Caco-2 (cell line): ENCODE data around the gene EML3. TPM values are rescaled to one million over a fixed set of nuclear protein-coding genes. Genes with fewer than 3 reads are reported as not detected.
A peak's percentile ranks its signal among the peaks of the same experiment; 100 is the strongest.

Experiments
- BruUV-seq: library from RNA; stranded (reverse); fragments of 400-500 nt; replicated peaks from 2 replicates; lab custom pipeline; 2021; lab: Mats Ljungman, UMichigan
- CTCF ChIA-PET: fragments of 300-600 bp; sonication (Branson Sonifier 250); formaldehyde crosslinking; loops from one replicate; lab custom pipeline; 2022; ENCODE audit warnings: antibody characterized with exemption; lab: Charles Lee
- POLR2A ChIA-PET: fragments of 300-600 bp; sonication (Branson Sonifier 250); formaldehyde crosslinking; loops from one replicate; lab custom pipeline; 2022; ENCODE audit warnings: antibody characterized with exemption; lab: Charles Lee
- DNase-seq, 2 experiments: peaks; one replicate each; pipeline versions ENCODE4 v3.0.0 to v3.0.0-alpha.2; 2020 to 2022
- H3K27me3 ChIP-seq: replicated peaks from 2 replicates; pipeline ENCODE4 v1.6.0; 2011; ENCODE audit warnings: low read length; ENCODE audit not compliant: control insufficient read depth, insufficient read depth
- H3K36me3 ChIP-seq: 2 replicates; pipeline ENCODE4 v1.5.1; 2011; ENCODE audit warnings: low read length; ENCODE audit not compliant: control insufficient read depth, insufficient read depth
- H3K4me1 ChIP-seq: fragments of 250-450 bp; sonication (Bioruptor Pico); 2 replicates; pipeline ENCODE4 v1.5.1; 2020; ENCODE audit warnings: mild to moderate bottlenecking
- H3K4me3 ChIP-seq: 2 replicates; pipeline ENCODE4 v1.5.1; 2011; ENCODE audit warnings: low read depth, mild to moderate bottlenecking, control low read depth, low read length
- H3K9me3 ChIP-seq: fragments of 250-450 bp; sonication (Bioruptor Pico); 2 replicates; pipeline ENCODE4 v1.5.1; 2020; ENCODE audit warnings: mild to moderate bottlenecking, moderate library complexity
- H3K27ac Mint-ChIP-seq: one replicate; pipeline ENCODE4 v1.8.0; 2022; ENCODE audit warnings: mixed read lengths; ENCODE audit not compliant: unreplicated experiment
- H3K27me3 Mint-ChIP-seq: one replicate; pipeline ENCODE4 v1.8.0; 2022; ENCODE audit warnings: mixed read lengths; ENCODE audit not compliant: insufficient read depth, unreplicated experiment
- H3K36me3 Mint-ChIP-seq: one replicate; pipeline ENCODE4 v1.8.0; 2022; ENCODE audit warnings: mild to moderate bottlenecking, mixed read lengths; ENCODE audit not compliant: insufficient read depth, unreplicated experiment
- H3K4me1 Mint-ChIP-seq: one replicate; pipeline ENCODE4 v1.8.0; 2022; ENCODE audit warnings: low read depth, mixed read lengths; ENCODE audit not compliant: unreplicated experiment
- H3K4me3 Mint-ChIP-seq: one replicate; pipeline ENCODE4 v1.8.0; 2022; ENCODE audit warnings: mild to moderate bottlenecking, moderate library complexity, mixed read lengths; ENCODE audit not compliant: unreplicated experiment
- H3K9me3 Mint-ChIP-seq: one replicate; pipeline ENCODE4 v1.8.0; 2022; ENCODE audit warnings: mixed read lengths; ENCODE audit not compliant: unreplicated experiment
- CTCF ChIP-seq, 2 experiments: fragments of 200-600 bp in 1 of 2; IDR thresholded peaks; 1 replicate in 1 of 2; 2 replicates in 1 of 2; pipeline versions ENCODE4 v1.5.1 to v1.8.0; 2011 to 2022; ENCODE audit warnings: antibody characterized with exemption in 1 of 2, control low read depth in 1 of 2, inconsistent platforms in 1 of 2, low read depth in 1 of 2, low read length in 1 of 2, mild to moderate bottlenecking in 1 of 2, moderate library complexity in 1 of 2; ENCODE audit not compliant: insufficient read depth in 1 of 2, severe bottlenecking in 1 of 2, unreplicated experiment in 1 of 2
- intact Hi-C: fragments of 100-400 bp; cut with micrococcal nuclease; formaldehyde crosslinking; loops from one replicate; pipeline ENCODE4 v1.10.0; 2022; ENCODE audit not compliant: unreplicated experiment
- total RNA-seq: library from RNA; stranded (reverse); gene quantifications from 2 replicates; pipeline ENCODE4 v1.2.3, GENCODE V29; 2022

The EML3 gene
- total RNA-seq, 1 experiment from 2014 or later: 61.2 TPM

- ChIA-PET POLR2A (no interaction called here), CTCF (no interaction called here)
- Mint-ChIP-seq H3K27ac (no peak overlapping the region), H3K36me3 (peaks cover 96% of the 10 kb centered on the region), H3K4me1 (no peaks in the 10 kb centered on the region), H3K27me3 (no peaks in the 10 kb centered on the region), H3K9me3 (no peaks in the 10 kb centered on the region), H3K4me3 (no peak overlapping the region)
- Histone ChIP-seq H3K27me3 (no peaks in the 10 kb centered on the region), H3K4me1 (no peaks in the 10 kb centered on the region), H3K36me3 (peaks cover 22% of the 10 kb centered on the region), H3K4me3 (no peak overlapping the region), H3K9me3 (no peaks in the 10 kb centered on the region)
- no peak for DNase-seq
- TF ChIP-seq CTCF (IDR thresholded peaks at IDR 0.05; ENCODE audit: insufficient read depth in 1 of 2, low read depth in 1 of 2, low read length in 1 of 2, severe bottlenecking in 1 of 2, unreplicated experiment in 1 of 2): no peak
- no TSS peak for BruUV-seq
- intact Hi-C loops: no loop called here
Measured at GRCh38 chr11:62632492-62632891, 19.9 kb upstream of the EML3 start.

GRCh38 chr11:62627713-62628112 is 15.1 kb upstream of the EML3 start:
- ChIA-PET CTCF (no interaction called here), POLR2A (no interaction called here)
- Mint-ChIP-seq H3K36me3 (peaks cover 82% of the 10 kb centered on the region), H3K4me3 (no peak overlapping the region), H3K27me3 (no peaks in the 10 kb centered on the region), H3K9me3 (no peaks in the 10 kb centered on the region), H3K4me1 (no peaks in the 10 kb centered on the region), H3K27ac (no peak overlapping the region)
- DNase-seq: no peak
- TF ChIP-seq CTCF (IDR thresholded peaks at IDR 0.05; ENCODE audit: insufficient read depth in 1 of 2, low read depth in 1 of 2, low read length in 1 of 2, severe bottlenecking in 1 of 2, unreplicated experiment in 1 of 2): peak in 1 of 2 experiments; percentile 21
- no peak overlapping the region for H3K4me3 ChIP-seq
- H3K9me3 ChIP-seq: no peaks in the 10 kb centered on the region
- no TSS peak for BruUV-seq
- intact Hi-C loops: no loop called here
- H3K4me1 ChIP-seq: no peaks in the 10 kb centered on the region
- H3K36me3 ChIP-seq: peaks cover 16% of the 10 kb centered on the region
- H3K27me3 ChIP-seq: no peaks in the 10 kb centered on the region

- no peaks in the 10 kb centered on the region for H3K27me3 ChIP-seq
- H3K4me1 ChIP-seq: peaks cover 13% of the 10 kb centered on the region
- H3K27me3 Mint-ChIP-seq: no peaks in the 10 kb centered on the region
- H3K4me3 ChIP-seq: peak overlapping the region; percentile 15
- H3K27ac Mint-ChIP-seq: peak overlapping the region; percentile 81
- CTCF ChIA-PET: interaction anchor here (1.5 to 2.4 kb wide), 3 partner anchors 31 to 83 kb away, joined by 4 to 19 read pairs (median 7); partner anchors contain the start of genes C11orf98, CSKMT and TUT1
- H3K9me3 Mint-ChIP-seq: no peaks in the 10 kb centered on the region
- intact Hi-C loops: loop anchor here (1.0 to 2.0 kb wide), 3 partner anchors 24 to 42 kb away; partner anchors contain the start of genes C11orf98, CSKMT, GANAB and TUT1
- no peak for DNase-seq
- TF ChIP-seq CTCF (IDR thresholded peaks at IDR 0.05; ENCODE audit: insufficient read depth in 1 of 2, low read depth in 1 of 2, low read length in 1 of 2, severe bottlenecking in 1 of 2, unreplicated experiment in 1 of 2): no peak
- peak overlapping the region; percentile 91 for H3K4me3 Mint-ChIP-seq
- peaks cover 57% of the 10 kb centered on the region for H3K36me3 Mint-ChIP-seq
- no peaks in the 10 kb centered on the region for H3K9me3 ChIP-seq
- peaks cover 7% of the 10 kb centered on the region for H3K4me1 Mint-ChIP-seq
- POLR2A ChIA-PET: interaction anchor here (0.5 to 3.2 kb wide), 10 partner anchors 11 to 62 kb away, joined by 4 to 42 read pairs (median 14); partner anchors contain the start of genes C11orf98, CSKMT, EEF1G and INTS5
- TSS peak; percentile 100 for BruUV-seq
- H3K36me3 ChIP-seq: peaks cover 9% of the 10 kb centered on the region
Measured at GRCh38 chr11:62622476-62623089, 10.0 kb upstream of the EML3 start.
